HTR-8/SVneo (cell line): ENCODE measurements around the gene INTS6L.
"Not testable (repeated sequence)": the region's sequence is repeated elsewhere in the genome, so short reads cannot be mapped to it uniquely, and the experiment has no call there.

Source experiments
- DNase-seq: peaks from one replicate; pipeline ENCODE4 v3.0.0; 2011; ENCODE audit warnings: low spot score, mixed read lengths; ENCODE audit not compliant: insufficient read length
- FAIRE-seq: peaks from 2 replicates; lab custom pipeline; 2011; peaks lifted over from hg19 to GRCh38; lab: Jason Lieb, UNC

Gene INTS6L

GRCh38 chrX:135591871-135592270, 71.4 kb downstream of the INTS6L start:
- no peak for DNase-seq
- FAIRE-seq = no peak

- FAIRE-seq, DNase-seq: not testable (repeated sequence)
Observed at GRCh38 chrX:135594049-135594448, 73.6 kb downstream of the INTS6L start.

GRCh38 chrX:135594453-135594852, 74.0 kb downstream of the INTS6L start:
- FAIRE-seq, DNase-seq: not testable (repeated sequence)

- no peak for DNase-seq
- no peak for FAIRE-seq
Observed at GRCh38 chrX:135595543-135595942, 75.1 kb downstream of the INTS6L start.

GRCh38 chrX:135596495-135596894, 76.0 kb downstream of the INTS6L start:
- DNase-seq = peak; percentile 1
- FAIRE-seq = no peak

- no peak for FAIRE-seq
- DNase-seq = no peak
Observed at GRCh38 chrX:135605906-135606305, 85.4 kb downstream of the INTS6L start.

GRCh38 chrX:135624408-135625204, 104.1 kb downstream of the INTS6L start:
- not testable (repeated sequence) for DNase-seq, FAIRE-seq

- no peak for DNase-seq
- no peak for FAIRE-seq
Observed at GRCh38 chrX:135625995-135626394, 105.5 kb downstream of the INTS6L start.

GRCh38 chrX:135629342-135629741, 108.9 kb downstream of the INTS6L start:
- FAIRE-seq (no peak), DNase-seq (no peak)
